ENCODE data around the gene FAM131C. TPM values are rescaled to one million over a fixed set of nuclear protein-coding genes. Genes with fewer than 3 reads are reported as not detected.
A peak's percentile ranks its signal among the peaks of the same experiment; 100 is the strongest.

Gene FAM131C
- total RNA-seq, 2 donors from 2014 or later: 0.24 to 0.69 TPM

DNA sequence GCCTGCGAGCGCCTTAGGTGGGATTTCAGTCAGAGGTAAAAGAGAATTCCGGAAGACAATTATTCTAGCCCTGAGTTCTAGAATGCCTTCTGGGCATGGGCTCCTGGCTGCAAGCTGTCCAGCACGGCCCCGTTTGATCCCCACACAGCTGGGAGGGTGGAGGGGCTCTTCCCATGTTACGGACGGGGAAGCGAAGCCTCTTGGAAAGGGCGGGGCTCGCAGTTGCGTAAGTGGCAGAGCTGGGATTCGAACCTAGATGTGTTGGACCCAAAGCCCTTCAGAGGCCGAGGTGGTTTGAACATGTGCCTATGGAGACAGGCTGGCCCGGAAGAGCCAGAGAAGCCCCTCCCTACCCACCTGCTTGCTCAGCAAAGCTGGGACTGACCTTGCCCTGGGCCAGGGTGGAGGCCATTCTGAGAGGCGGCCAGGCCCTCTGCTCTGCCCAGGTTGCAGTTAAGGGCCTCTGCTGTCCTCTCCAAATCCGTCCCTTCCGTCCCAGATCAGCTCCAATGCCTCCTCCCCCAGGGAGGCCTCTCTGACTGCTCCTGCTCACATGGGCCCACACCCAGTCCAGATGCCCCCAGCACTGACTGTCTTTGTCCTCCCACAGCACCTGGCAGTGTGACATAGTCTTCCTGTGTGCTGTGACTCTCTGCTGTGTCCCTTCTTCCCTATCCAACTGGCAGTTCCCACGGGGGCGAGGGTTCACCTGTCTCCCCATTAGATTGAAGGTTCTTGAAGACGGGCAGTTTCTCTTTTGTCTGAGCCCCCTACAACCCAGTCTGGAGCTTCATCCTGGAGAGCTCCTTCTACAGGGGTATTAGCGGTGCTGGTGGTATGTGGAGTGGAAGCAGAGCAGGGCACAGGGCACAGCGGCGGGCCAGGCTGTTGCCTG is 54.5 kb downstream of the FAM131C start:
- no peak for ATAC-seq (replicated peaks)
- H3K9me3 Mint-ChIP-seq: no peaks in the 10 kb centered on the region
- H3K27me3 Mint-ChIP-seq: peaks cover 15% of the 10 kb centered on the region
- H3K4me1 Mint-ChIP-seq: no peaks in the 10 kb centered on the region
- H3K4me3 Mint-ChIP-seq: no peak overlapping the region
- no peaks in the 10 kb centered on the region for H3K36me3 Mint-ChIP-seq (ENCODE audit: low read depth)
- H3K27ac Mint-ChIP-seq: peak overlapping the region; percentile 67

DNA sequence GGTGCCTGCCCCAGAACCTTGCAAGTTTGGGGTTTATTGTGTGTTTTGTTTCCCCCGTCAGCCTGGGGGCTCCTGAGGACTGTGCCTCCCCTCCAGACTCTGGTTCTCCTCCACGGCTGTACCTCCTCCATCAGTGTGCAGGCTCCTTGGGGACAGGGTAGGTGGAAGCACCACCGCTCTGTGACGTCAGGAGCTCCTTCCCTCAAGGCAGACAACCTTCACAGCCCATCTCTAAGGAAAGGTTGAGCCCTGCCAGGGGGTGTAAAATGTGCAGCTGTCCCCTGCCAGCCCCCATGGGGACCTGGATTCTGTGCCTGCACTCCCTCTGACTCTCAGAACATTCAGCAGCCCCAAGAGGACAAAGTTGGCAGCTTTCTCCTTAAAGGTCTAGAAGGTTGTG is 55.1 kb downstream of the FAM131C start:
- Mint-ChIP-seq H3K4me1 (no peaks in the 10 kb centered on the region), H3K27ac (peak overlapping the region; percentile 46), H3K36me3 (ENCODE audit: low read depth) (no peaks in the 10 kb centered on the region), H3K9me3 (no peaks in the 10 kb centered on the region), H3K4me3 (no peak overlapping the region), H3K27me3 (peaks cover 19% of the 10 kb centered on the region)
- no peak for ATAC-seq (replicated peaks)

DNA sequence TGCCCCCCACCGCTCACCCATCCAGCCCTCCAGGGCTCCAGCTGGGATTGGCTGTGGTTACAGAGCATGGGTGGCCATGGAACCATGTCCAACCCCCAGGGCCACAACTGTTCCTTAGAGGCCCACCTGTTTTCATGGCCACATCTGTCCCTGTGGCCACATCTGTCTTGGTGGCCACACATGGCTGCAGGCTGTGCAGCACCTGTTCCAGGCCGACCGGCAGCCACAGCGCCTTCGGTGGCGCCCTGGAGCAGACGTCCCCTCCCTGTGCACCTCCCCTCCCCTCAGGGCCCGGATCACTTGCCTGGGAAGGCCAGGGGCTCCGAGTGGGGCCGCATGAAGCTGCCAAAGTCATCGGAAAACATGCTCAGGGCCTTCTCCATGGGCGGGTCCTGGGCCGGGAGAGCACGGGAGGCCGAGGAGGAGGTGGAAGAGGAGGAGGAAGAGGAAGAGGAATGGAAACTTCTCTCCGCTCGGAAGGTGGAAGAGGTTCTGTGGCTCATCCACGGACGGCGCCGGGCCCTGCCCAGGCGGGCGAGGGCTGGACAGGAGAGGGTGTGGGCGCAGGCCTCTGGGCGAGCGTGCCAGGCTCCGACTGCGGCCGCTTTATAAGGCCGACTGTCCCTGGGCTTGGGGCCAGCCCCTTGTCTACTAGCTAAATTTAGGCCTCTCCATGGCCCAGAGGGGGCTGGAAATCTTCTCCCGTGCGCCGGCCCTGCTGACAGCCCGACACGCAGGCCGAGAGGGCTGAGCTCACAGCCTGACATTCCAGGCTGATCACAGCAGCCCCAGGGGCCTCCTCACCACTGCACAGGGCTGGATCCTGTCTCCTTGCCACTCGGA is 55.8 kb downstream of the FAM131C start, which contains the start of gene HSPB7:
HSPB7 (minus strand) TSS at position 583 of the 843 bp plus-strand sequence; CDS start at position 503, 80 bp downstream.
- H3K27ac Mint-ChIP-seq: peak within 1 kb of the TSS; percentile 46
- no peaks in the 10 kb centered on the region for H3K4me1 Mint-ChIP-seq
- no peaks in the 10 kb centered on the region for H3K9me3 Mint-ChIP-seq
- no peak within 1 kb of the TSS for H3K4me3 Mint-ChIP-seq
- H3K27me3 Mint-ChIP-seq: peaks cover 18% of the 10 kb centered on the region
- no peaks in the 10 kb centered on the region for H3K36me3 Mint-ChIP-seq (ENCODE audit: low read depth)
- ATAC-seq (replicated peaks): no peak

DNA sequence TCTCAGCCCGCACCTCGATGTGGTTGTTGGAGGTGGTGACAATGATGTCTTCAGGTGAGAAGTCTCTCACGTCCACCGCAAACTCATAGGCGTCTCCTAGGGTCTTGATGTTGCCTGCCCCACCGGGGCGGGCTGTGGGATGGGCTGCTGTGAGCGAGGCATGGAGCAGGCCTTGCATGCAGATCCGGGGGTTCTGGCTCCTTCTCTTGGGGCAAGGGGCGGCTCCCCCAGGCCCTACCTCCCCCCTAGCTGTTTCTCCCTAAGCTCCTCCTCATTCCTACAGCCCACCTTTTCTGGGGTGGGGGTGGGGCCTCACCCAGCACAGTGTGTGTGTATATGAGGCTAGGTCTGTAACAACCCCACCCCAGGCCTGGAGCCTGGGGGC is 56.4 kb downstream of the FAM131C start:
- H3K36me3 Mint-ChIP-seq (ENCODE audit: low read depth): no peaks in the 10 kb centered on the region
- no peak for ATAC-seq (replicated peaks)
- peaks cover 18% of the 10 kb centered on the region for H3K27me3 Mint-ChIP-seq

DNA sequence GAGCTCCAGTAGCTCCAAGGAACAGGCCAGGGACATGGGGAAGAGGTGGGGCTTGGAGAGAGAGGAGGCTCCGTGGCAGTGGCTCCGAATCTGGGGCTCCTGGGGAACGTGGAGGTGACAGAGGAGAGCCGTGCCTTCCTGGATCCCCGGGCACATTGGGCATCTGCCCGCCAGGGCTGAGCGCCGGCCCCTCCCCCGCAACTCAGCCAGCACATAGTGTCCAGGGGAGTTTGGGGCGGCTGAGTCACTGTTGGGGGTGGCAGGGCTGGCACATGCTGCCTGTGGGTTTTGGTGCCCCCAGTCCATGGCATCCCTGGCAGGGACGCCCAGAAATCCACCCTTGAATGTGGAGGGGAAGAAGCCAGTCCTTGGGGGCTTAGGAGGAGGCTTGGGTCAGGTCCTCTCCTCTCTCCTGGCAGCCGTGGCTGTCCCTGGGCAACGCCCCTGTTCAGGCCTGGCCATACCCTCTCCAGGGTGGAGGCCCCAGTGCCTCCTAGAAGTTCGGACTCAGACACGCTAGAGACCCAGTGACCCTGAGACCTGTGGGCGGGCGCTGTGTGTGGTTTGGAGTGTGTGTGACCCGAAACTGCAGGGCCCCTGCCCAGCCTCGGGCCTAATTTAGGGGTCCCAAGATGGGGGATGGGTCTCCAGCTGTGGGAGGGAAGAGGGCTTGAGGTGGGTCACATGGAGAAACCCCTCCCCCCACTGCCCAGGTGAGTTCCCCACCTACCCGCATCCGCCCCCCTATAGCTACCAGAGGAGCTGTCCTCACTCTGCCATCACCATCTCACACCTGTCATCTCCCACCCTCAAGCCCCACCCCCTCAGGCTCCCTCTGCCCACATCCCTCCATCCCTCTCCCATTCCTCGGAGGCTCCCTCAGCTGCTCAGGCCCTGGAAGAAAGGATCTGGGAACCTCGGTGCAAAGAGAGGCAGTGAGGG is 57.2 kb downstream of the FAM131C start:
- no peak for ATAC-seq (replicated peaks)
- H3K9me3 Mint-ChIP-seq: no peaks in the 10 kb centered on the region
- H3K4me1 Mint-ChIP-seq: no peaks in the 10 kb centered on the region
- no peaks in the 10 kb centered on the region for H3K36me3 Mint-ChIP-seq (ENCODE audit: low read depth)
- H3K27me3 Mint-ChIP-seq: peaks cover 18% of the 10 kb centered on the region
- H3K4me3 Mint-ChIP-seq: no peak overlapping the region
- no peak overlapping the region for H3K27ac Mint-ChIP-seq

More for the DNA sequence above, 56.4 kb downstream of the FAM131C start:
- no peak overlapping the region for H3K27ac Mint-ChIP-seq
- no peaks in the 10 kb centered on the region for H3K4me1 Mint-ChIP-seq
- H3K9me3 Mint-ChIP-seq: no peaks in the 10 kb centered on the region
- H3K4me3 Mint-ChIP-seq: no peak overlapping the region

DNA sequence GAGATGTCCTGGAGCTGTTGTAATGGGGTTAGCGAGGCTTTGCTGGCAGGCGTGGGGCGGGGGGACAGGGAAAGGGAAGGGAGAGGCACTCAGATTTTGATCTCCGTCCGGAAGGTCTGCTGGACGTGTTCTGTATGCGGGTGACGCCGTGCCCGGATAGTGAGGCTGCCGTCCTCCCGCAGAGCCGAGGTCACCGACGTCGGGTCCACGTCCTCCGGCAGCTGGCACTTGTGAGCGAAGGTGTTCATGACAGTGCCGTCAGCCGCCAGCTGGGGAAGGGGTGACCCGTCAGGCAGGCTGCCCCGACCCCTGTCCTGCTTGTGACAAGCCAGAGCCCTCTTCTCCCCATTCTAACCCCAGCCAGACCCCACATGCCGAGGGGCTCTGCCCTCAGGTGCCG is 58.0 kb downstream of the FAM131C start:
- H3K4me1 Mint-ChIP-seq: no peaks in the 10 kb centered on the region
- no peak overlapping the region for H3K27ac Mint-ChIP-seq
- no peak for ATAC-seq (replicated peaks)
- no peaks in the 10 kb centered on the region for H3K9me3 Mint-ChIP-seq
- H3K27me3 Mint-ChIP-seq: peaks cover 18% of the 10 kb centered on the region
- no peaks in the 10 kb centered on the region for H3K36me3 Mint-ChIP-seq (ENCODE audit: low read depth)
- no peak overlapping the region for H3K4me3 Mint-ChIP-seq

DNA sequence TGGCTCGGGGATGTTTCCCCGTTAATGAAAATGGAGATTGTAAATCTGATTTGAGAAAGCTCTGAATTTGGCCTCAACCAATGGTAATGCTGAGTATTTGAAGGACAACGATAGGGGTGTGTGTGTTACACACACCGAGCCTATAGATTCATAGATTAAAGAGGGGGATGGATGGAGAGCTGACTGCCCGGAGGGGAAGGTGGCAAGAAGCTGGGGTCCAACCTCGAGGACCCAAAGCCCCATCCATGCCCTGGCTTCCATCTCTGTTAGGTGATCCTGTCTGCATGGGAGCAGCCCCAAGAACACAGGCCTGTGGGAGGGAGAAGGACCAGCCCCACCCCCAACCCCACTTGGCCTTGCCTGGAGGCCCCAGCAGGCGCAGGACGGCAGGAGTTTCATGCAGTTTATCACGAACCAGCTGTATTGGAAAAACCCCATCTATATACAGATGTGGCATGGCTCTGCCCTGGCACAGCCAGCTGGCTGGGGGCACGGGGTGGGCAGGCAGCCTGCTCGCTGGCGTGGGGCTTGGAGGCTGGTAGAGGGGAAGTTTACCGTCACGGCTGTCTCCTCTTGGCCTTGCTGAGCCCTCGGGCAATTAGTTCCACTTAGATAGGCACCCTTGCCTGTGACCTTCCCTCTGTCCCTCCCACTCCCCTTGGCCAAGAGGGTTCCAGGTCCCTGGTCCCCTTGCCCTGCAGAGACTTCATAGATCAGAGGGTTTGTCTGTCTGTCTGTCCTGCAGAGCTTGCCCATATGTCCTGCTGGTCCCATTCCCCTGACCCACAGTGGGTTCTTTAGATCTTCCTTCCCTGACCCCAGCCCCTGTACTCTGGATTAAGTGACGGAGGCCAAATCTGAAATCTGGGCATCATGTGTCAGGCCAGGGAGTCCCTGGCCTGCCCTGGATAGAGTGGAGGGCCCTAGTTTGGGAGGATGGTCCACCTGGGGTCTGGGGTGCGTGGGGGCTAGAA is 58.7 kb downstream of the FAM131C start:
- peak overlapping the region; percentile 4 for H3K4me3 Mint-ChIP-seq
- no peaks in the 10 kb centered on the region for H3K9me3 Mint-ChIP-seq
- H3K27me3 Mint-ChIP-seq: peaks cover 18% of the 10 kb centered on the region
- H3K36me3 Mint-ChIP-seq (ENCODE audit: low read depth): no peaks in the 10 kb centered on the region
- peak; percentile 61 for ATAC-seq (replicated peaks)
- H3K27ac Mint-ChIP-seq: no peak overlapping the region
- no peaks in the 10 kb centered on the region for H3K4me1 Mint-ChIP-seq

DNA sequence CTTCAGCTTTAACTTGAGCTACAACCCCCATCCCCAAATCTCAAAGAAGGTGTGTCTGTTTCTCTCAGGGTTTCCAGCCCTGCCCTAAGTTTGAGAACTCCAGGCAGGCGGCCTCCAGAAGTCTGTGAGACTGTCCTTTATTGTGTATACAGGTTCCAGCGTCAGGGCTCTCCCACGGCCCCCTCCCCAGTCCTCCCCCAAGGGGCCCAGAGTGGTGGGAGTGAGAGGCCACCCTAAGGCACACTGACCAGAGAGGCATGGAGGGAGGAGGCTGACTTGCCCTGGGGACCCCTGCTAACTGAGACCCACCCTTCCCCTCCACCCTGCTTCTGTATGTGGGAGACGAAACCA is 59.6 kb downstream of the FAM131C start:
- H3K4me3 Mint-ChIP-seq: peak overlapping the region; percentile 11
- peaks cover 18% of the 10 kb centered on the region for H3K27me3 Mint-ChIP-seq
- H3K4me1 Mint-ChIP-seq: no peaks in the 10 kb centered on the region
- ATAC-seq (replicated peaks): no peak
- no peaks in the 10 kb centered on the region for H3K36me3 Mint-ChIP-seq (ENCODE audit: low read depth)
- H3K27ac Mint-ChIP-seq: no peak overlapping the region
- no peaks in the 10 kb centered on the region for H3K9me3 Mint-ChIP-seq

DNA sequence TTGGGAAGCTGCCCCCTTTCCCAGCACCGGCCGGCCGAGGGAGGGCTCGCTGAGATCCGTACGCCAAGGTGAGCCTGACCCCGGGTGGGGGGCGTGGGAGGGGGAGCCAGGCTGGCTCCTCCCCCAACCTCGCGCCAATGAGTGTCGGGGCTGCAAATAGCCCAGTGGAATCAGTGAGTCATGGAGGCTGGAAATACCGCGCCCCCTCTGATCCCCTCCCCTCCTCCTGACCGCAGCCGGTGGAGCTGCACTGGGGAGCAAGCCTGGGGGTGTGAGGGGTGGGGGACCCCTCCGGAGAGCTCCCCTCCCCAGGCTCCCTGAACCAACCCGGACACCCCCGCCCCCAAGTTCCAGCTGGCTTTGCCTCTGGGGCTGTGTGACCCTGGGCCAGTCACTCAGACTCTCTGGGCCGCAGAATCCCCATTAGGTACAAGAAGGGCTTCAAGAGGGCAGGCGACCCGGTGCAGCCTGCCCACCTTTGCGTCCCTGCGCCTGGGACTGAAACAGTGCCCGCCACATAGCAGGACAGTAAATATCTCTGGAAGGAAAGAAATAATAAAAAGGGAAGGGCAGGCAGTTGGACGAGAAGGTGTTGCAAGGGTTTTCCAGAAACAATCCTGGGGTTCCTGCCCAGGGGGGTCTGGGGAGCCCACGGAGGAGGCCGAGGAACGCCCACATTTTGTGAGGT is 60.1 kb downstream of the FAM131C start:
- H3K27ac Mint-ChIP-seq: no peak overlapping the region
- H3K27me3 Mint-ChIP-seq: peaks cover 18% of the 10 kb centered on the region
- peak overlapping the region; percentile 11 for H3K4me3 Mint-ChIP-seq
- no peaks in the 10 kb centered on the region for H3K36me3 Mint-ChIP-seq (ENCODE audit: low read depth)
- H3K4me1 Mint-ChIP-seq: no peaks in the 10 kb centered on the region
- ATAC-seq (replicated peaks): peak; percentile 49
- no peaks in the 10 kb centered on the region for H3K9me3 Mint-ChIP-seq

DNA sequence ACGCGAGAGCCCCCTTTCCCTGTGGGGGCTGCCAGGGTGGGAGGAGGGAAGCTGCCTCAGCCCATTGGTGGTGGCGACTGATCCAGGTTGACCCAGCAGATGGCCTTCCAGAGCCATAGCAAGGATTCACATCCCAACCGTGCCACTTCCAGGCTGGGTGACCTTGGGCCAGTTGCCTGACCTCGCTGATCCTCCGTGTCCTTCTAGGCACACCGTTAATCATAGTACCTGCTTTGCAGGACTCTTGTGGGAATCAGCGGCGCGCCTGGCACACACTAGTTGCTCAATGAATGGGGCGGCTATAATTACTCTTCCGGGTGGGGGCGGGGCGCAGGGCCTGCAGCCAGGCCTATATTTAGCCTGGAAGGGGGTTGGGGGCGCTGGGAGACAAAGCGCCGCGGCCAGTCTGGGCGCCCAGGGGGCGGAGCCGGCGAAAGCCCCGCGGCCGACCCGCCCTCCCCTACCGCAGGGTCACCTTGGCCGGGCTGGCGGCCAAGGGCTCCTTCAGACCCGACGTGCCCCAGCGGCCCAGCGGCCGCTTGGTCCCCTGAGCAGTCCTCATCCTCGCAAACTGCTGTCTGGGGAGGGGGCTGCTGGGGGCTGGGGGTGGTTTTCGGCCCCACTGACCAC is 60.7 kb downstream of the FAM131C start:
- peak; percentile 31 for ATAC-seq (replicated peaks)
- no peaks in the 10 kb centered on the region for H3K4me1 Mint-ChIP-seq
- H3K27ac Mint-ChIP-seq: no peak overlapping the region
- H3K36me3 Mint-ChIP-seq (ENCODE audit: low read depth): no peaks in the 10 kb centered on the region
- H3K27me3 Mint-ChIP-seq: peaks cover 18% of the 10 kb centered on the region
- H3K9me3 Mint-ChIP-seq: no peaks in the 10 kb centered on the region
- peak overlapping the region; percentile 26 for H3K4me3 Mint-ChIP-seq

DNA sequence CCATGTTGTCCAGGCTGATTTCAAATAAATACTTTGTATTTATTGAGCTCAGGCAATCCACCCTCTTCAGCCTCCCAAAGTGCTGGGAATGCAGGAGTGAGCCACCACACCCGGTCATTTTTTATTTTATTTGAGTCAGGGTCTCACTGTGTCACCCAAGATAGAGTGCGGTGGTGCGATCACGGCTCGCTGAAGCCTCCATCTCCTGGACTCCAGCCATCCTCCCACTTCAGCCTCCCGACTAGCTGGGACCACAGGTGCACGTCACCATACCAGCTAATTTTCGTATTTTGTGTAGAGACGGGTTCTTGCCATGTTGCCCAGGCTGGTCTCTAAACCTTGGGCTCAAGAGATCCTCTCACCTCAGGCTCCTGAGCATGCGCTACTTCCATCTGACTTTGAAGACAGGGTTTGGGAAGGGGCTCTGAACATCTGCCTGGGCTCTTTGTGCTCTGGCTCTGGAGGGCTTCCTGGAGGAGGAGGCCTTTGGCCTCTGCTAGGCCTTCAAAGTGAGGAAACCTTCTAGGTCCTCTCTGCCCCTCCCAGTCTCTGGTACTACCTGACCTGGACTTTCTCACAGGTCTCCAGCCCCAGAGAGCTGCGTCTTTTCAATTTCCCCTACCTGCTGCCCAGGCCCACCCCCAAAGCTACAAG is 61.4 kb downstream of the FAM131C start:
- H3K4me3 Mint-ChIP-seq: peak overlapping the region; percentile 26
- ATAC-seq (replicated peaks): no peak

DNA sequence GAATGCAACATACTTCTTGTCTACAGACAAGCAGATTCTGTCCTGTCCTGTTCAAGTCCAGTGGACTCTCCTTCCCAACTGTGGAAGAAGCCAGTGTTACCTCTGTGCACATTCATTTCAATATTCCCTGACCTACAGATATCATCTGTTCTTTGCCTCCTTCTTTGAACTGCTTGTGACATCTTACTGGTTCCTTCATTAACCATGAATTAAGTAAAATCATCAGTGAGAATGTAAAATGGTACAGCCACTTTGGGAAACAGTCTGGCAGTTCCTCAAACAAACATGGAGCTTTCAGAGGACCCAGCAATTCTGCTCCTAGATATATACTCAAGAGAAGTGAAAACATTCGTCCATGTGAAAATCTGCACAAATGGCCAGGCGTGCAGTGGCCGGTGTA is 62.6 kb downstream of the FAM131C start:
- ATAC-seq (replicated peaks): no peak
- Mint-ChIP-seq H3K27me3 (peaks cover 18% of the 10 kb centered on the region), H3K36me3 (ENCODE audit: low read depth) (no peaks in the 10 kb centered on the region)

More for the DNA sequence above, 61.4 kb downstream of the FAM131C start:
- H3K9me3 Mint-ChIP-seq: no peaks in the 10 kb centered on the region
- H3K36me3 Mint-ChIP-seq (ENCODE audit: low read depth): no peaks in the 10 kb centered on the region
- no peak overlapping the region for H3K27ac Mint-ChIP-seq
- H3K4me1 Mint-ChIP-seq: peaks cover under 1% of the 10 kb centered on the region
- H3K27me3 Mint-ChIP-seq: peaks cover 18% of the 10 kb centered on the region

More for the DNA sequence above, 62.6 kb downstream of the FAM131C start:
- Mint-ChIP-seq H3K4me3 (no peak overlapping the region), H3K4me1 (peaks cover 7% of the 10 kb centered on the region), H3K9me3 (no peaks in the 10 kb centered on the region), H3K27ac (no peak overlapping the region)

Data from activated T-helper 17 cell treated with anti-CD3 and anti-CD28 coated beads, Interleukin-2, amount 50 U/mL, for 72 hours (primary cell).